Measurements from ENCODE around the gene STAU1.

GRCh38 chr20:49230021-49230420, 41.9 kb upstream of the STAU1 start:
- TF ChIP-seq CTCF (IDR thresholded peaks at IDR 0.05) (no peak), POLR2A (IDR thresholded peaks at IDR 0.05) (no peak), EP300 (IDR thresholded peaks at IDR 0.05) (no peak)
